ENCODE measurements around the gene ERMARD.

ERMARD gene

GRCh38 chr6:169805242-169805838, 53.9 kb downstream of the ERMARD start:
- no peak for TF ChIP-seq REST (IDR thresholded peaks at IDR 0.05; ENCODE audit: insufficient replicate concordance, low read depth)
- no peak for TF ChIP-seq CTCF (IDR thresholded peaks at IDR 0.05; ENCODE audit: insufficient read depth, low read length)
- TF ChIP-seq SPI1 (IDR thresholded peaks at IDR 0.05; ENCODE audit: borderline replicate concordance, low read depth): no peak
- TF ChIP-seq GABPA (IDR thresholded peaks at IDR 0.05; ENCODE audit: low read depth): no peak
- no peak for TF ChIP-seq POLR2AphosphoS5 (IDR thresholded peaks at IDR 0.05; ENCODE audit: low read depth)
- Histone ChIP-seq H3K4me3 (replicated peaks; ENCODE audit: insufficient read depth, low read length) (no peak overlapping the region), H3K27me3 (ENCODE audit: insufficient read depth, poor library complexity, severe bottlenecking) (peaks cover 12% of the 10 kb centered on the region), H3K27ac (replicated peaks) (no peak overlapping the region)
- no peak for DNase-seq (ENCODE audit: low read depth in 1 of 2, low spot score in 1 of 2)

GRCh38 chr6:169806701-169807100, 55.3 kb downstream of the ERMARD start:
- TF ChIP-seq POLR2AphosphoS5 (IDR thresholded peaks at IDR 0.05; ENCODE audit: low read depth) (no peak), REST (IDR thresholded peaks at IDR 0.05; ENCODE audit: insufficient replicate concordance, low read depth) (no peak), CTCF (IDR thresholded peaks at IDR 0.05; ENCODE audit: insufficient read depth, low read length) (no peak), GABPA (IDR thresholded peaks at IDR 0.05; ENCODE audit: low read depth) (no peak), SPI1 (IDR thresholded peaks at IDR 0.05; ENCODE audit: borderline replicate concordance, low read depth) (no peak)
- peaks cover 12% of the 10 kb centered on the region for H3K27me3 ChIP-seq (ENCODE audit: insufficient read depth, poor library complexity, severe bottlenecking)
- no peak overlapping the region for H3K27ac ChIP-seq (replicated peaks)
- no peak overlapping the region for H3K4me3 ChIP-seq (replicated peaks; ENCODE audit: insufficient read depth, low read length)
- no peak for DNase-seq (ENCODE audit: low read depth in 1 of 2, low spot score in 1 of 2)

- peaks cover 12% of the 10 kb centered on the region for H3K27me3 ChIP-seq (ENCODE audit: insufficient read depth, poor library complexity, severe bottlenecking)
- no peak overlapping the region for H3K27ac ChIP-seq (replicated peaks)
- TF ChIP-seq GABPA (IDR thresholded peaks at IDR 0.05; ENCODE audit: low read depth): no peak
- no peak for TF ChIP-seq REST (IDR thresholded peaks at IDR 0.05; ENCODE audit: insufficient replicate concordance, low read depth)
- TF ChIP-seq CTCF (IDR thresholded peaks at IDR 0.05; ENCODE audit: insufficient read depth, low read length): no peak
- TF ChIP-seq POLR2AphosphoS5 (IDR thresholded peaks at IDR 0.05; ENCODE audit: low read depth): no peak
- TF ChIP-seq SPI1 (IDR thresholded peaks at IDR 0.05; ENCODE audit: borderline replicate concordance, low read depth): no peak
- no peak for DNase-seq (ENCODE audit: low read depth in 1 of 2, low spot score in 1 of 2)
- no peak overlapping the region for H3K4me3 ChIP-seq (replicated peaks; ENCODE audit: insufficient read depth, low read length)
Observed at GRCh38 chr6:169807229-169807628, 55.8 kb downstream of the ERMARD start.
